MCF 10A (cell line): ENCODE data around the gene RFT1. TPM values are rescaled to one million over a fixed set of nuclear protein-coding genes. Genes with fewer than 3 reads are reported as not detected.

ENCODE experiments used
- BruUV-seq: library from RNA; stranded (reverse); fragments of 400-500 nt; replicated peaks from 2 replicates; lab custom pipeline; 2021; lab: Mats Ljungman, UMichigan
- CTCF ChIA-PET: fragments of 300-600 bp; sonication (Branson Sonifier 250); formaldehyde crosslinking; extraction: SDS; loops from one replicate; lab custom pipeline; 2021; ENCODE audit warnings: antibody characterized with exemption, inconsistent platforms; lab: Yijun Ruan, JAX
- POLR2A ChIA-PET: fragments of 300-600, 350-650 bp; sonication (Branson Sonifier 250); formaldehyde crosslinking; extraction: SDS; loops from one replicate; lab custom pipeline; 2020; ENCODE audit warnings: antibody characterized with exemption, inconsistent platforms; lab: Yijun Ruan, JAX
- DNase-seq: peaks from one replicate; pipeline ENCODE4 v3.0.0-alpha.2; 2018; ENCODE audit not compliant: unreplicated experiment
- H3K27ac Mint-ChIP-seq: one replicate; pipeline ENCODE4 v1.8.0; 2022; ENCODE audit warnings: mild to moderate bottlenecking, low read depth, mixed read lengths; ENCODE audit not compliant: unreplicated experiment
- H3K27me3 Mint-ChIP-seq: one replicate; pipeline ENCODE4 v1.8.0; 2022; ENCODE audit warnings: mixed read lengths; ENCODE audit not compliant: insufficient read depth, unreplicated experiment
- H3K36me3 Mint-ChIP-seq: one replicate; pipeline ENCODE4 v1.8.0; 2022; ENCODE audit warnings: mild to moderate bottlenecking, moderate library complexity, mixed read lengths; ENCODE audit not compliant: insufficient read depth, unreplicated experiment
- H3K4me1 Mint-ChIP-seq: one replicate; pipeline ENCODE4 v1.8.0; 2022; ENCODE audit warnings: mixed read lengths; ENCODE audit not compliant: insufficient read depth, unreplicated experiment
- H3K4me3 Mint-ChIP-seq: one replicate; pipeline ENCODE4 v1.8.0; 2022; ENCODE audit warnings: mild to moderate bottlenecking, moderate library complexity, mixed read lengths; ENCODE audit not compliant: unreplicated experiment
- H3K9me3 Mint-ChIP-seq: one replicate; pipeline ENCODE4 v1.8.0; 2022; ENCODE audit warnings: mixed read lengths; ENCODE audit not compliant: unreplicated experiment
- CTCF ChIP-seq: fragments of 200-600 bp; IDR thresholded peaks from one replicate; pipeline ENCODE4 v1.8.0; 2022; ENCODE audit warnings: antibody characterized with exemption, mild to moderate bottlenecking; ENCODE audit not compliant: unreplicated experiment
- intact Hi-C: fragments of 100-400 bp; cut with micrococcal nuclease; formaldehyde crosslinking; loops from 2 replicates; pipeline ENCODE4 v1.14.1; 2022
- total RNA-seq: library from RNA; stranded (reverse); gene quantifications from 2 replicates; pipeline ENCODE4 v1.2.3, GENCODE V29; 2022

The RFT1 gene
- total RNA-seq, 1 experiment from 2014 or later: 42.7 TPM

GRCh38 chr3:53160660-53161449, 30.6 kb upstream of the RFT1 start, which contains the start of gene PRKCD:
Gene PRKCD, plus strand, starts transcription at chr3:53161209. Its CDS starts 17,214 bp downstream, at chr3:53178423.
- no peaks in the 10 kb centered on the region for H3K9me3 Mint-ChIP-seq
- H3K27me3 Mint-ChIP-seq: no peaks in the 10 kb centered on the region
- peak within 1 kb of the TSS; percentile 89 for H3K4me3 Mint-ChIP-seq
- DNase-seq: peak; percentile 90
- H3K27ac Mint-ChIP-seq: peak within 1 kb of the TSS; percentile 71
- POLR2A ChIA-PET: interaction anchor here (0.6 to 1.5 kb wide), 14 partner anchors 13 to 1989 kb away, joined by 3 to 7 read pairs (median 3); partner anchors contain the start of genes DCP1A, RFT1 and TKT
- peaks cover 20% of the 10 kb centered on the region for H3K4me1 Mint-ChIP-seq
- peak; percentile 27 for TF ChIP-seq CTCF
- intact Hi-C loops: loop anchor here (2.0 kb wide), 1 partner anchor 26 kb away; no protein-coding TSS in a partner anchor
- BruUV-seq: no TSS peak
- CTCF ChIA-PET: interaction anchor here (0.7 to 3.3 kb wide), 8 partner anchors 27 to 1117 kb away, joined by 3 to 25 read pairs (median 5); no protein-coding TSS in a partner anchor
- H3K36me3 Mint-ChIP-seq: peaks cover 7% of the 10 kb centered on the region

- intact Hi-C loops: loop anchor here (2.0 kb wide), 1 partner anchor 25 kb away; no protein-coding TSS in a partner anchor
- no TSS peak for BruUV-seq
- peaks cover 24% of the 10 kb centered on the region for H3K4me1 Mint-ChIP-seq
- CTCF ChIA-PET: interaction anchor here (0.7 to 3.3 kb wide), 8 partner anchors 26 to 1116 kb away, joined by 3 to 25 read pairs (median 5); no protein-coding TSS in a partner anchor
- H3K4me3 Mint-ChIP-seq: peak overlapping the region; percentile 89
- no peaks in the 10 kb centered on the region for H3K9me3 Mint-ChIP-seq
- POLR2A ChIA-PET: interaction anchor here (0.6 to 1.5 kb wide), 14 partner anchors 14 to 187 kb away, joined by 3 to 7 read pairs (median 3); partner anchors contain the start of genes DCP1A, RFT1 and TKT
- H3K36me3 Mint-ChIP-seq: peaks cover 7% of the 10 kb centered on the region
- no peak for DNase-seq
- no peaks in the 10 kb centered on the region for H3K27me3 Mint-ChIP-seq
- H3K27ac Mint-ChIP-seq: no peak overlapping the region
- no peak for TF ChIP-seq CTCF
Measured at GRCh38 chr3:53160061-53160659, 29.9 kb upstream of the RFT1 start.

- H3K4me3 Mint-ChIP-seq: no peak overlapping the region
- no peak overlapping the region for H3K27ac Mint-ChIP-seq
- intact Hi-C loops: loop anchor here (2.0 kb wide), 1 partner anchor 25 kb away; no protein-coding TSS in a partner anchor
- H3K4me1 Mint-ChIP-seq: peaks cover 28% of the 10 kb centered on the region
- no peaks in the 10 kb centered on the region for H3K9me3 Mint-ChIP-seq
- BruUV-seq: no TSS peak
- H3K27me3 Mint-ChIP-seq: no peaks in the 10 kb centered on the region
- ChIA-PET CTCF (interaction anchor here (0.6 to 3.3 kb wide), 8 partner anchors 18 to 60 kb away, joined by 3 to 25 read pairs (median 6); no protein-coding TSS in a partner anchor), POLR2A (interaction anchor here (0.7 to 1.2 kb wide), 3 partner anchors 14 to 128 kb away, joined by 3 to 6 read pairs (median 3); no protein-coding TSS in a partner anchor)
- no peak for DNase-seq
- peaks cover 7% of the 10 kb centered on the region for H3K36me3 Mint-ChIP-seq
- no peak for TF ChIP-seq CTCF
Measured at GRCh38 chr3:53159156-53160060, 29.2 kb upstream of the RFT1 start.
